ENCODE data around the gene HNRNPCL1.
"Not testable (repeated sequence)": the region's sequence is repeated elsewhere in the genome, so short reads cannot be mapped to it uniquely, and the experiment has no call there.

The HNRNPCL1 gene

DNA sequence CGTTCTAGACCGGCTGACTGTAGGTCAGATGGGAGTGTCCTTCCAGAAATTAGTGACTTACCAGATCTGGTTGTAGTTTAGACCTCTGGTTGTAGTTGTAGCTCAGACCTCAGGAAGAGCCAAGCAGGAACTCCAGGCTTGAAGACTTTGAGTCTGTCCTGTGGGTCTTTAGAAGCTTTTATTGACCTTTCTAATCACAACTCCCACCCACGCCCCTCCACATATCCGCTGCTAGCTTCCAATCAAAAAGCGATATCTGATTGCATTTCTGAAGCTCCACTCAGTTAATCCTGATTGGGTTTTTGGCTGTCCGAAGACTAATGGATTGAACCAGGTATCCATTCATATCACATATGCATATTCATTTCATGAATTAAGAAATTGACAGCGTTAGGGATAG is at the start of gene HNRNPCL1:
Gene HNRNPCL1 (minus strand): TSS at position 101 of the 400 bp plus-strand sequence. CDS start 431 bp downstream, outside the sequence.
- not testable (repeated sequence) for DNase-seq

DNA sequence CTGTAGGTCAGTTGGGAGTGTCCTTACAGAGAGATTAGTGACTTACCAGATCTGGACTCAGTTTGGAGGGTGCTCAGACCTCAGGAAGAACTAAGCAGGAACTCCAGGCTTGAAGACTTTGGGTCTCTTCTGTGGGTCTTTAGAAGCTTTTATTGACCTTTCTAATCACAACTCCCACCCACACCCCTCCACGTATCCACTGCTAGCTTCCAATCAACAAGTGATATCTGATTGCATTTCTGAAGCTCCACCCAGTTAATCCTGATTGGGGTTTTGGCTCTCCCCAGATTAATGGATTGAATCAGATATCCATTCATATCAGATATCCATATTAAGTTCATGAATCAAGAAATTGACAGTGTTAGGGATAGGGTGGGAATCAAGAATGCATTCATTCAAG is 49.6 kb upstream of the HNRNPCL1 start, which contains the start of gene PRAMEF10:
Gene PRAMEF10 (minus strand): TSS at position 101 of the 400 bp plus-strand sequence. CDS start 2,423 bp downstream, outside the sequence.
- DNase-seq: not testable (repeated sequence)

DNA sequence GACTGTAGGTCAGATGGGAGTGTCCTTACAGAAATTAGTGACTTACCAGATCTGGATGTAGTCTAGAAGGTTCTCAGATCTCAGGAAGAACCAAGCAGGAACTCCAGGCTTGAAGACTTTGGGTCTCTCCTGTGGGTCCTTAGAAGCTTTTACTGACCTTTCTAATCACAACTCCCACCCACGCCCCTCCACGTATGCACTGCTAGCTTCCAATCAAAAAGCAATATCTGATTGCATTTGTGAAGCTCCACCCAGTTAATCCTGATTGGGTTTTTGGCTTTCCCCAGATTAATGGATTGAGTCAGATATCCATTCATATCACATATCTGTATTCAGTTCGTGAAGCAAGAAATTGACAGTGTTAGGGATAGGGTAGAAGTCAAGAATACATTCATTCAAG is 37.6 kb upstream of the HNRNPCL1 start, which contains the start of gene PRAMEF4:
Gene PRAMEF4 (minus strand): TSS at position 101 of the 400 bp plus-strand sequence. CDS start 2,807 bp downstream, outside the sequence.
- DNase-seq: not testable (repeated sequence)

DNA sequence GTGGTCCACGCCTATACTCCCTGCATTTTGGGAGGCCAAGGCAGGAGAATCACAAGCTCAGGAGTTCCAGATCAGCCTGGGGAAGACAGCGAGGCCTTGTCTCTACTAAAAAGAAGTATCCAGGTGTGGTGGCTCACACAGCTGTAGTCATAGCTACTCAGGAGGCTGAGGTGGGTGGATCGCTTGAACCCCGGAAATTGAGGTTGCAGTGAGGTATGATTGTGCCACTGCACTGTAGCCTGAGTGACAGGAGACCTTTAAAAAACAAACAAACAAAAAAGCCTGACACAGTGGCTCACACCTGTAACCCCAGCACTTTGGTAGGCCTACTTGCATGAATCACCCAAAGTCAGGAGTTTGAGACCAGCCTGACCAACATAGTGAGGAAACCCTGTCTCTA is 29.9 kb upstream of the HNRNPCL1 start:
- DNase-seq: not testable (repeated sequence)

DNA sequence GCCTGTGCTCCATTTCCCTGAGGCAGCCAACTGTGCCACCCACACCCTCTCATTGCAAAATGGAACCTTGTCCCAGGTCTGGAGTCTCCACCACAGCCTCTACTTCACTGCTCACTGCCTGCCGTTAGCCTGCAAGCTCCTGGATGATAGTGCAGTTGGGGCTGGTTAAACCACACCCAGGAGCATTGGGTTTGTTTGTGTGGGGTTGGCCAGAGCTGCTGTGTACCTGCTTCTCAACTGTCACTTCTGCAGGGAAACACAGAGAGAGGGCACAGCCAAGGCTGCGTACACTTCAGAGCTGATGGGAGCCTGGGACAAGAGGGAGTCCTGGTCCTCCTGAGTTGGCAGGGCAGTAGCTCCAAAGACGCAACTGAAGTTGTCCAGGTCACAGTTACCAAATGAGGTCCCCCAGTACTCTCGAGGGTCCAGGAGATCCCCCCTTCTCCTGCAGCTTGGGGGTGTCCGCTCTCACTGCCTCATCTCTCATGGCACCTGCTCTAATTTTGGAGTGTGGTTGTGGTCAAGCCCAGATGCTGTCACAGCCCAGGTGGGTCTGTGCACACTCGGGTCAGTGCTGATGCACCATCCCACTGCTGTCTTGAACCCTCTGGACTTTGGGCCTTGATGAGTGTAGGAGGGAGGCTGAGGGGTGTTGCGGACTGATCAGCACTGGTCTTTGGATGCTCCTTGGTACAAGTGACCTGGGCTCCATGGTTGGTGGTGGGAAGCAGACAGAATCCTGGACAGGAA is 14.8 kb upstream of the HNRNPCL1 start:
- DNase-seq: not testable (repeated sequence)

DNA sequence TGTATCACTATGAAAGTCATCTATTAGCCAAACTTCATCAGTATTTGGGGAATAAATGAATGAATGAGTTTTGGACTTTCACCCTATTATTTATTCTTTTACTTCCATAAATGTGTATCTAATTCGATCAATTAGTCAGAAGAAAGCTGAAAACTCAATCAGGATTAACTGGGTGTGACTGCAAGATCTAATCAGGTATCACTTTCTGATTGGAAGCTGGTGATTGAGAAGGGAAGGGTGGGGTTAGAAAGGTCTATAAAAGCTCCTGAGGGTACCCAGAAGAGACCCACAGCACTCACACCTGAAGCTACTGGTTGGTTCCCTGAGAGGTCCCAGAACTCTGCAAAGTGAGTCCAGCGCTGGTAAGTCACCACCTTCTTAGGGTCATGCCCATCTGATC is 8.3 kb upstream of the HNRNPCL1 start, which contains the start of gene PRAMEF2:
Gene PRAMEF2 (plus strand): TSS at position 301 of the 400 bp plus-strand sequence. CDS start 1,924 bp downstream, outside the sequence.
- not testable (repeated sequence) for DNase-seq

DNA sequence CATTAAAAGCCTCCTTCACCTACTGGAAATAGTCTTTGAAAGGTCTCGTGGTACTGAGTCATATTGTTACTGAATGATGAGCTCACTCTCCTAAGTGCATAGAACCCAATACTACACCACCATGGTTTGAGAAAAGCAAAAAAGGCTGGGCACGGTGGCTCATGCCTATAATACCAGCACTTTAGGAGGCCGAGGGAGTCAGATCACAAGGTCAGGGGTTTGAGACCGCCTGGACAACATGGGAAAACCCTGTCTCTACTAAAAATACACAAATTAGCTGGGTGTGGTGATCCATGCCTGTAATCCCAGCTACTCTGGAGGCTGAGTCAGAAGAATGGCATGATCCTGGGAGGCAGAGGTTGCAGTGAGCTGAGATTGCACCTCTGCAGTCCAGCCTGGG is 3.3 kb upstream of the HNRNPCL1 start:
- no peak for DNase-seq

DNA sequence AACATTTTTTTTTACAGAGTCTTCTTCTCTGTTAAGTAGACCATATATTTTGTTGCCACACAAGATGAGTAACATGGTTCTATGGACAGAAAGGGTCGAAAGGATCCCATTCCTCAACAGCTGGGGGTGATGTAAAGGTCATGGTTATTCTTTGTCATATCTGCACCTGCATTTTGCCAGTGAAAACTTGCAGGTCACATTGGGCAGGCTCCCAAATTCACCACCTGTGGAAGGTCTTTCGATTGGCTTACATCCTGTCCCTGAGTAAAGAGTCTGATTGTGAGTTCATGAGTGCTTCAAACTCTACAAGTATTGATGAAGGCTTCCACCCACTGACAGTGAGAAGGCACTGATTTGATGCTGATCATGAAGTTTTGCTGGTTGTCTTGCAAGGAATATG is 15.3 kb downstream of the HNRNPCL1 start:
- not testable (repeated sequence) for DNase-seq

DNA sequence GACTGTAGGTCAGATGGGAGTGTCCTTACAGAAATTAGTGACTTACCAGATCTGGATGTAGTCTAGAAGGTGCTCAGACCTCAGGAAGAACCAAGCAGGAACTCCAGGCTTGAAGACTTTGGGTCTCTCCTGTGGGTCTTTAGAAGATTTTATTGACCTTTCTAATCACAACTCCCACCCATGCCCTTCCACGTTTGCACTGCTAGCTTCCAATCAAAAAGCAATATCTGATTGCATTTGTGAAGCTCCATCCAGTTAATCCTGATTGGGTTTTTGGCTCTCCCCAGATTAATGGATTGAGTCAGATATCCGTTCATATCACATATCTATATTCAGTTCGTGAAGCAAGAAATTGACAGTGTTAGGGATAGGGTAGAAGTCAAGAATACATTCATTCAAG is 17.2 kb downstream of the HNRNPCL1 start, which contains the start of gene PRAMEF11:
Gene PRAMEF11 (minus strand): TSS at position 101 of the 400 bp plus-strand sequence. CDS start 2,621 bp downstream, outside the sequence.
- DNase-seq: not testable (repeated sequence)

DNA sequence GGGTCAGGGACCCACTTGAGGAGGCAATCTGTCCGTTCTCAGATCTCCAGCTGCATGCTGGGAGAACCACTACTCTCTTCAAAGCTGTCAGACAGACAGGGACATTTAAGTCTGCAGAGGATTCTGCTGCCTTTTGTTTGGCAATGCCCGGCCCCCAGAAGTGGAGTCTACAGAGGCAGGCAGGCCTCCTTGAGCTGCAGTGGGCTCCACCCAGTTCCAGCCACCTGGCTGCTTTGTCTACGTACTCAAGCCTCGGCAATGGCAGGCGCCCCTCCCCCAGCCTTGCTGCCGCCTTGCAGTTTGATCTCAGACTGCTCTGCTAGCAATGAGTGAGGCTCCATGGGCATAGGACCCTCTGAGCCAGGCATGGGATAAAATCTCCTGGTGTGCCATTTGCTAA is 29.5 kb downstream of the HNRNPCL1 start:
- DNase-seq: not testable (repeated sequence)

DNA sequence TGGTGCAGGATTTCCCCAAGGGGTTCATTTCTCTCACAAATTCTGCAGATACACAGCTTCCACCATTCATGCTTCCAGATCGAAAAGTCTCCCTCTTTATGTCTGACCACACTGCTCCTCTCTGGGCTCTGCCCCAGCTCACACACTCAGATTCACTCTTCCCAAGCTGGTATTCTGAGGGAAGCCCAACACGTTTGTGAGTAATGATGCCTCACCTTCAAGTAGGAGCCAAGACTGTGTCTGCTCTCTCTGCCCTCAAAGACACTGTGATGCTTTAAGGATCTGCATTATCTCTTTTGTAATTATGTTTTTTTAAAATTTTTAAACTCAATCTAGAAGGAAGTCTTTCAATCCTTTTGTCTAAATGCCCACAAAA is 37.1 kb downstream of the HNRNPCL1 start:
- DNase-seq: no peak

DNA sequence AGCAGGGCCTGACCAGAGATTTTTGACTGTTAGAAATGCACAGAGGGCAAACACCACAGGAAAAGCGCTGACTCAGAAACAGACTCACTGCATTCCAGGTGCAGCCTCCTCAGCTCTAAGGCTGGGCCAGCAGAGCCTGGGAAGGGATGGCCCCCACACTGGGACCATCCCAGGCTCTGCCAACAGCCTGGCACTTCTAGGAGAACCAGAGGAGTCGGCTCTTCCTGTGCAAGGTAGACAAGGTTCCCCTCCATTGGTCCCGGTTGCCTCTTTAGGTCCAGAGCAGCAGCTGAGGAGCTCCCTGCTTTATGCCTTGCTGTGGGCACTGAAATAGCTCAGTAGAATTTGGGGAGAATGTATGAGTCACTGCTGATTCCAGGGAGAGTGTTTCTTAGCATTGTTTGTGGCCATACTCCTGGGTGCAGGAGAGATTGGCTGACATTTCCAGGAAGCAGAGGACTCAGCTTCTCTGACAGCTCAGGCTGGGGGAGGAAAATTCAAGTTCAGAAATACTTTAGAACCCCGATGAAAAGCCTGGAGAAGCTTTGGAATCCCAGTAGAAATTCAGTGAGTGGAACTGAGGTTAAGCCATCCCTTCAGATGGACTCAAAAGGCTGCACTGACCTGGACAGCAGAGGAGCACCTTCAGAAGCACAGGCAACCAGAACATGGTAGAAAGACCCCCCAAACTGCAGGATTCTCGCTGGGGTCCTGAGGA is 37.7 kb downstream of the HNRNPCL1 start:
- no peak for DNase-seq

DNA sequence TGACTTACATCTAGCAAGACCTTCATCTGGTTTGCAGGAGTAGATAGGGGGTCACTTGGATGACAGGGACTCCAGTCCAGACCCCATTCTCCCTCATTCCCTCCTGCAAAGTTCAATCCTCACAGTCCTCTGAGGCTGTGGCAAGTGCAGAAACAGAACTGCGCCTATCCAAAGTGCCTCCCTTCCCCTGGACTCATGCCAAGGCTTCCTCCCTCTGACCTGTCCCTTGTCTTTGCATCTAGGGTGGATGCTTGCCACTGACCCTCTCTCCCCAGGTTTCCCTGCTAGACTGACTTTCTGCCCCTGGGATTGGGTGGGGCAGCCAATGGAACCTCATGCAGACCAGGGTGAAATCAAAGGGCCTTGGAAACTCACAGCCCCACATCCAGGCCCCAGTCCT is 38.6 kb downstream of the HNRNPCL1 start:
- no peak for DNase-seq

DNA sequence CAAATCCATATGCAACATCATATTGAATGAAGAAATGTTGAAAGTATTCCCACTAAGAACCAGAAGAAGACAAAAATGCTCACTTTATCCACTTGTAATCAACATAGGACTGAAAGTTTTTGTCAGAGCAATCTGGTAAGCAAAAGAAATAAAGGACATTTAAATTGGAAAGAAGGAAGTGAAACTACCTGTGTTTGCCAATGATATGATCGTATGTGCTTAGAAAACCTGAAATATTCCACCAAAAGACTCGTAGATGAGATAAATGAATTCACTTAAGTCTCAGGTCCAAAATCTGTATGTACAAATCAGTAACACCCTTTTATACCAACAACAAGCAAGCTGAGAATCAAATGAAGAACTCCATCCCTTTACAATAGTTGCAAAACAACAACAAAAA is 48.8 kb downstream of the HNRNPCL1 start:
- no peak for DNase-seq

DNA sequence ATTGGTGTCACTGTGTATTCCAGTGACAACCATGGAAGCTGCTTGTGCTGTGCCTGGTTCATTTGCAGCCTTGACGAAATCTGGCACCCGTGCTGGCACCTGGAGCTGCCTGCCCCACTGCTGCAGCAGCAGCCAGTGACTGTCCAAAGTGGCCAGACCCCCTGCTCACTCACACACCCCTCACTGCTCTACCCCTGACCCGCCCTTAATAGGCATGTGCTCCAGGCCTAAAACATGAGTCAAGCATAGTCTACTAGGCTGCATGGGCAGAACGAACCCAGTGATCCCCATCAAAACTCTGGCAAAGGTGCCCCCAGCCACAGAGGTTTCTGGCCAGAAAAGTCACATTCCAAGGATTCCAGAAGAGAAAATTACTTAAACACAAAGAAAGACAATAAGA is 49.6 kb downstream of the HNRNPCL1 start:
- no peak for DNase-seq

Measured in hypothalamus (tissue), 51 donors.